ENCODE measurements around the gene MSH2. TPM values are rescaled to one million over a fixed set of nuclear protein-coding genes. Genes with fewer than 3 reads are reported as not detected.
"Not testable (repeated sequence)": the region's sequence is repeated elsewhere in the genome, so short reads cannot be mapped to it uniquely, and the experiment has no call there.

Gene MSH2
- total RNA-seq, 1 experiment from 2014 or later: 44.1 TPM

- not testable (repeated sequence) for DNase-seq (ENCODE audit: low spot score)
Observed at GRCh38 chr2:47407976-47408375, 5.0 kb downstream of the MSH2 start.

- DNase-seq (ENCODE audit: low spot score): no peak
Observed at GRCh38 chr2:47414682-47415458, 11.9 kb downstream of the MSH2 start.

GRCh38 chr2:47420214-47420613 is 17.3 kb downstream of the MSH2 start:
- DNase-seq (ENCODE audit: low spot score): no peak

- DNase-seq (ENCODE audit: low spot score): not testable (repeated sequence)
Observed at GRCh38 chr2:47420683-47421082, 17.7 kb downstream of the MSH2 start.

- DNase-seq (ENCODE audit: low spot score): no peak
Observed at GRCh38 chr2:47422016-47422415, 19.1 kb downstream of the MSH2 start.

GRCh38 chr2:47422560-47422959 is 19.6 kb downstream of the MSH2 start:
- no peak for DNase-seq (ENCODE audit: low spot score)

GRCh38 chr2:47426786-47427185 is 23.8 kb downstream of the MSH2 start:
- no peak for DNase-seq (ENCODE audit: low spot score)

GRCh38 chr2:47429795-47430194 is 26.8 kb downstream of the MSH2 start:
- DNase-seq (ENCODE audit: low spot score): no peak

GRCh38 chr2:47433006-47433405 is 30.1 kb downstream of the MSH2 start:
- not testable (repeated sequence) for DNase-seq (ENCODE audit: low spot score)

- not testable (repeated sequence) for DNase-seq (ENCODE audit: low spot score)
Observed at GRCh38 chr2:47433445-47433844, 30.5 kb downstream of the MSH2 start.

- peak; percentile 21 for DNase-seq (ENCODE audit: low spot score)
Observed at GRCh38 chr2:47437287-47437686, 34.3 kb downstream of the MSH2 start.

- no peak for DNase-seq (ENCODE audit: low spot score)
Observed at GRCh38 chr2:47438106-47438505, 35.1 kb downstream of the MSH2 start.

- no peak for DNase-seq (ENCODE audit: low spot score)
Observed at GRCh38 chr2:47438783-47439182, 35.8 kb downstream of the MSH2 start.

- DNase-seq (ENCODE audit: low spot score): no peak
Observed at GRCh38 chr2:47451790-47452189, 48.8 kb downstream of the MSH2 start.

GRCh38 chr2:47452761-47453160 is 49.8 kb downstream of the MSH2 start:
- DNase-seq (ENCODE audit: low spot score): no peak

GRCh38 chr2:47454818-47455217 is 51.9 kb downstream of the MSH2 start:
- not testable (repeated sequence) for DNase-seq (ENCODE audit: low spot score)

GRCh38 chr2:47455411-47455810 is 52.5 kb downstream of the MSH2 start:
- DNase-seq (ENCODE audit: low spot score): no peak

- no peak for DNase-seq (ENCODE audit: low spot score)
Observed at GRCh38 chr2:47456851-47457250, 53.9 kb downstream of the MSH2 start.

- DNase-seq (ENCODE audit: low spot score): no peak
Observed at GRCh38 chr2:47457268-47457667, 54.3 kb downstream of the MSH2 start.

- DNase-seq (ENCODE audit: low spot score): no peak
Observed at GRCh38 chr2:47459021-47459420, 56.1 kb downstream of the MSH2 start.

- no peak for DNase-seq (ENCODE audit: low spot score)
Observed at GRCh38 chr2:47460766-47461165, 57.8 kb downstream of the MSH2 start.

- no peak for DNase-seq (ENCODE audit: low spot score)
Observed at GRCh38 chr2:47471429-47472116, 68.6 kb downstream of the MSH2 start.

GRCh38 chr2:47479863-47480262 is 76.9 kb downstream of the MSH2 start:
- DNase-seq (ENCODE audit: low spot score): no peak
